Common myeloid progenitor, CD34-positive (primary cell): ENCODE results near the gene LRRC23.
"Not testable (repeated sequence)": the region's sequence is repeated elsewhere in the genome, so short reads cannot be mapped to it uniquely, and the experiment has no call there.

Source experiments
- CTCF ChIA-PET: fragments of 350-600 bp; sonication (Branson Sonifier 250); formaldehyde crosslinking; loops from one replicate; lab custom pipeline; 2021; ENCODE audit warnings: antibody characterized with exemption; lab: Charles Lee
- POLR2A ChIA-PET: fragments of 350-600 bp; sonication (Branson Sonifier 250); formaldehyde crosslinking; loops from one replicate; lab custom pipeline; 2021; ENCODE audit warnings: antibody characterized with exemption; lab: Charles Lee
- DNase-seq, 3 donors: peaks; one replicate each; pipeline versions ENCODE4 v3.0.0 to v3.0.0-alpha.2; 2013
- H3K27ac ChIP-seq, 2 experiments: 1 replicate in 1 of 2; 2 replicates in 1 of 2; pipeline ENCODE4 v1.7.0; 2013; ENCODE audit warnings: inconsistent platforms in 2 of 2, low read length in 2 of 2, mild to moderate bottlenecking in 2 of 2, low read depth in 1 of 2, moderate library complexity in 1 of 2; ENCODE audit not compliant: severe bottlenecking in 2 of 2, insufficient read depth in 1 of 2, poor library complexity in 1 of 2
- H3K27me3 ChIP-seq, 5 experiments: replicated peaks in 2 of 5; 1 replicate in 3 of 5; 2 replicates in 2 of 5; pipeline versions ENCODE4 v1.6.1 to v1.7.0; 2013; ENCODE audit warnings: low read length in 4 of 5, mild to moderate bottlenecking in 2 of 5, moderate library complexity in 2 of 5, inconsistent platforms in 1 of 5; ENCODE audit not compliant: insufficient read depth in 5 of 5, control insufficient read depth in 4 of 5
- H3K36me3 ChIP-seq, 4 experiments: 1 replicate in 2 of 4; 2 replicates in 2 of 4; pipeline versions ENCODE4 v1.6.1 to v1.7.0; 2013; ENCODE audit warnings: low read length in 3 of 4, control low read depth in 1 of 4, mild to moderate bottlenecking in 1 of 4; ENCODE audit not compliant: control insufficient read depth in 4 of 4, insufficient read depth in 4 of 4
- H3K4me1 ChIP-seq, 4 experiments: 1 replicate in 3 of 4; 2 replicates in 1 of 4; pipeline versions ENCODE4 v1.6.1 to v1.7.1; 2013; ENCODE audit warnings: low read length in 3 of 4, mild to moderate bottlenecking in 3 of 4, control low read depth in 1 of 4, inconsistent platforms in 1 of 4, moderate library complexity in 1 of 4; ENCODE audit not compliant: control insufficient read depth in 4 of 4, insufficient read depth in 4 of 4; ENCODE audit errors: control extremely low read depth in 1 of 4
- H3K4me3 ChIP-seq, 7 experiments: 1 replicate in 4 of 7; 2 replicates in 3 of 7; pipeline versions ENCODE4 v1.5.1 to v1.7.0; 2013; ENCODE audit warnings: mild to moderate bottlenecking in 7 of 7, low read length in 6 of 7, moderate library complexity in 6 of 7, inconsistent platforms in 2 of 7, low read depth in 2 of 7, control low read depth in 1 of 7; ENCODE audit not compliant: insufficient read depth in 4 of 7, control insufficient read depth in 1 of 7; ENCODE audit errors: extremely low read depth in 1 of 7
- H3K9me3 ChIP-seq, 5 experiments: 1 replicate in 4 of 5; 2 replicates in 1 of 5; pipeline versions ENCODE4 v1.6.1 to v1.7.1; 2013; ENCODE audit warnings: low read length in 4 of 5, mild to moderate bottlenecking in 2 of 5, inconsistent platforms in 1 of 5, low read depth in 1 of 5, moderate library complexity in 1 of 5; ENCODE audit not compliant: control insufficient read depth in 4 of 5, insufficient read depth in 2 of 5; ENCODE audit errors: control extremely low read depth in 1 of 5
- WGBS: methylation state at CpG from one replicate; pipeline ENCODE4 v1.1.5; 2013; ENCODE audit not compliant: insufficient coverage; 5-methylcytosine and 5-hydroxymethylcytosine counted together

The LRRC23 gene

DNA sequence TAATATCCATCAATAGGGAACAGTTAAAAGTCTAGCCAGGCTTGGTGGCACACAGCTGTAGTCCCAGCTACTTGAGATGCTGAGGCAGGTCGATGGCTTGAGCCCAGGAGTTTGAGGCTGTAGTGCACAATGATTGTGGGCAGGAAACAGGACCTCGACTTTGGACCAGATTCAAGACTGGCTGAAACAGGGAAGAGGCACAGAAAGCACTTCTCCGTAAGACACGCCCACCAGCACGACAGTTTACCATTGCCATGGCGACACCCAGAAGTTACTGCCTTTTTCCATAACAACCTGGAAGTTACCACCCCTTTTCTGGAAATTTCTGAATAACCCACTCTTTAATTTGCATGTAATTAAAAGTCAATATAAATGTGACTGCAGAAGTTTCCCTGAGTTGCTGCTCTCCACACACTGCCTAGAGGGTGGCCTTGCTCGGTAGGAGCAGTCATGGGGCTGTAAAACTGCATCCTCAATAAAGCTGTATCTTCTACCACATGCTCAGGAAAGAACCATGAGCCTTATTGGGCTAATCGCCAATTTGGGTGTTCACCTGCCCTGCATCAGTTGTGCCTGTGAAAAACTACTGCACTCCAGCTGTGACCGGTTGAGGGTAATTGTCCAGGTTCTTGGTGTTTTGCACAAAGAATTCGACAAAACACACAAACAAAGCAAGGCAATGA, 4.6 kb upstream of the LRRC23 start:
- H3K9me3 ChIP-seq: no peaks in the 10 kb centered on the region
- peak; percentile 82 to 91 (median 90) for DNase-seq
- WGBS: 41% methylated on average over 9 of the region's 10 CpGs
- no peaks in the 10 kb centered on the region for H3K27me3 ChIP-seq
- POLR2A ChIA-PET: interaction anchor here (0.7 kb wide), 1 partner anchor 8 kb away, joined by 3 read pairs; no protein-coding TSS in a partner anchor
- H3K36me3 ChIP-seq: no peaks in the 10 kb centered on the region
- CTCF ChIA-PET: interaction anchor here (1.2 to 2.4 kb wide), 5 partner anchors 9 to 31 kb away, joined by 4 to 11 read pairs (median 7); no protein-coding TSS in a partner anchor
- peaks cover 16 to 37% (median 32%) of the 10 kb centered on the region in 4 experiments for H3K4me1 ChIP-seq
- H3K27ac ChIP-seq: peak overlapping the region in 1 of 2 experiments; percentile 55
- no peak overlapping the region for H3K4me3 ChIP-seq

- Histone ChIP-seq H3K27me3 (no peaks in the 10 kb centered on the region), H3K36me3 (peaks cover 0 to 10% (median under 1%) of the 10 kb centered on the region in 4 experiments), H3K9me3 (no peaks in the 10 kb centered on the region), H3K4me3 (no peak overlapping the region), H3K4me1 (peaks cover 17 to 45% (median 40%) of the 10 kb centered on the region in 4 experiments), H3K27ac (no peak overlapping the region)
- ChIA-PET POLR2A (interaction anchor here (0.7 to 1.3 kb wide), 2 partner anchors 11 to 42 kb away, joined by 3 to 6 read pairs; partner anchors contain the start of gene C12orf57), CTCF (interaction anchor here (0.6 to 12.4 kb wide), 7 partner anchors 8 to 209 kb away, joined by 3 to 105 read pairs (median 4); partner anchors contain the start of genes SPSB2 and TPI1)
- 90% methylated on average over 2 of the region's 4 CpGs for WGBS
- DNase-seq: no peak
Measured at GRCh38 chr12:6902448-6902847, 2.2 kb upstream of the LRRC23 start.

GRCh38 chr12:6903722-6904121, 900 bp upstream of the LRRC23 start:
- Histone ChIP-seq H3K27ac (peak overlapping the region; percentile 93 to 97), H3K36me3 (peaks cover 0 to 13% (median 3%) of the 10 kb centered on the region in 4 experiments), H3K4me3 (peak overlapping the region in 2 of 7 experiments; percentile 70 to 85), H3K4me1 (peaks cover 17 to 45% (median 40%) of the 10 kb centered on the region in 4 experiments), H3K27me3 (no peaks in the 10 kb centered on the region), H3K9me3 (no peaks in the 10 kb centered on the region)
- POLR2A ChIA-PET: no interaction called here
- WGBS: 0% methylated on average over 1 of the region's 1 CpG
- peak; percentile 35 to 86 (median 83) for DNase-seq
- CTCF ChIA-PET: interaction anchor here (0.8 to 12.4 kb wide), 6 partner anchors 9 to 33 kb away, joined by 3 to 105 read pairs (median 9); partner anchors contain the start of genes SPSB2 and TPI1

DNA sequence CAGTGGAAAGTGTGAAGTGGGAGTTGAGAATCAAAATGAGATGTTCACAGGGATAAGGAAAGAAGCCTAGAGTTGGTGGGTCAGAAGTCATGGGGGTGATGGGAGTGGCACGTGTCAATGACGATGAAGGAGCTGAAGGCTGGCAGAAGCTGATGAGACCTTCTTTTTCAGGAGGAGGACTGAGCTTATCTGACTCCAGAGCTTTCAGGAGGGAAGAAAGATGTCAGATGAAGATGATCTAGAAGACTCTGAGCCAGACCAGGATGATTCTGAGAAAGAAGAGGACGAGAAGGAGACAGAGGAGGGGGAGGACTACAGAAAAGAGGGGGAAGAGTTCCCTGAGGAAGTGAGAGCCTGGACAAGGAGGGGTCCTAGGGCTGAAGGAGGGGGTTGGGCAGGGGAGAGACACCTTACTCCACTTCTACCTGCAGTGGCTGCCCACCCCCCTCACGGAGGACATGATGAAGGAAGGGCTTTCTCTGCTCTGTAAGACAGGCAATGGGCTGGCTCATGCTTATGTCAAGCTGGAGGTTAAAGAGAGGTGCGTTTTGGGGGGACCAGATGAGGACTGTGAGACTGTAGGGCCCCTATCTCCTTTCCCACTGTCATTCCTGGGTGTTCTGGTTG, 905 bp downstream of the LRRC23 start:
- 94% methylated on average over 4 of the region's 5 CpGs for WGBS
- H3K4me3 ChIP-seq: peak overlapping the region in 6 of 7 experiments; percentile 70 to 87 (median 78)
- CTCF ChIA-PET: interaction anchor here (0.7 to 12.4 kb wide), 7 partner anchors 12 to 203 kb away, joined by 3 to 105 read pairs (median 4); partner anchors contain the start of genes SPSB2 and TPI1

DNA sequence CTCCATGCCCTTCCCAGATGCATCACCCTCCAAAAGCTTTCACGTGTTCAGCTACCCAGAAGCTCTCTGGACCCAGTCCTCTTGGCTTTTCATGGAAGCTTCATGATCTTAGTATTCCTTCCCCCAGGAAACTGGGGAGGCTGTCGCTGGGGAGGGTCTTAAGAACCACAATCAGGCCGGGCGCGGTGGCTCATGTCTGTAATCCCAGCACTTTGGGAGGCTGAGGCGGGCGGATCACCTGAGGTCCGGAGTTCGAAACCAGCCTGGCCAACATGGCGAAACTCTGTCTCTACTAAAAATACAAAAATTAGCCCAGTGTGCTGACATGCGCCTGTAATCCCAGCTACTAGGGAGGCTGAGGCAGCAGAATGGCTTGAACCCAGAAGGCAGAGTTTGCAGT, 3.5 kb downstream of the LRRC23 start:
- not testable (repeated sequence) for H3K9me3 ChIP-seq, H3K27ac ChIP-seq, H3K27me3 ChIP-seq, H3K4me3 ChIP-seq, DNase-seq
- Histone ChIP-seq H3K36me3 (peaks cover 0 to 13% (median 3%) of the 10 kb centered on the region in 4 experiments), H3K4me1 (peaks cover 15 to 25% (median 24%) of the 10 kb centered on the region in 4 experiments)
- ChIA-PET CTCF (interaction anchor here (1.1 to 12.4 kb wide), 10 partner anchors 9 to 55 kb away, joined by 3 to 105 read pairs (median 4); partner anchors contain the start of genes SPSB2 and TPI1), POLR2A (interaction anchor here (0.5 kb wide), 1 partner anchor 335 kb away, joined by 5 read pairs; no protein-coding TSS in a partner anchor)
- 96% methylated on average over 8 of the region's 11 CpGs for WGBS

More for the DNA sequence above, 905 bp downstream of the LRRC23 start:
- Histone ChIP-seq H3K27ac (peak overlapping the region; percentile 93 to 97), H3K9me3 (no peaks in the 10 kb centered on the region), H3K36me3 (peaks cover 0 to 13% (median 3%) of the 10 kb centered on the region in 4 experiments), H3K27me3 (no peaks in the 10 kb centered on the region), H3K4me1 (peaks cover 15 to 29% (median 26%) of the 10 kb centered on the region in 4 experiments)
- no peak for DNase-seq
- POLR2A ChIA-PET: interaction anchor here (0.6 to 1.4 kb wide), 3 partner anchors 32 to 112 kb away, joined by 3 to 6 read pairs (median 4); no protein-coding TSS in a partner anchor

GRCh38 chr12:6909421-6910145, 5.0 kb downstream of the LRRC23 start:
- Histone ChIP-seq H3K36me3 (peaks cover 0 to 13% (median 3%) of the 10 kb centered on the region in 4 experiments), H3K27me3 (no peaks in the 10 kb centered on the region), H3K4me1 (peaks cover 4 to 18% (median 15%) of the 10 kb centered on the region in 4 experiments), H3K9me3 (no peaks in the 10 kb centered on the region), H3K4me3 (no peak overlapping the region), H3K27ac (no peak overlapping the region)
- ChIA-PET POLR2A (no interaction called here), CTCF (interaction anchor here (2.3 to 12.4 kb wide), 4 partner anchors 16 to 39 kb away, joined by 5 to 105 read pairs (median 22); partner anchors contain the start of genes SPSB2 and TPI1)
- 100% methylated on average over 2 of the region's 4 CpGs for WGBS
- DNase-seq: peak in 1 of 3 donors; percentile 39
